Measurements from ENCODE around the gene VAMP4. TPM values are rescaled to one million over a fixed set of nuclear protein-coding genes. Genes with fewer than 3 reads are reported as not detected.

Gene VAMP4
- total RNA-seq, 1 experiment from 2014 or later = 4.2 TPM

GRCh38 chr1:171740987-171741871 lies 636 bp downstream of the VAMP4 start:
- Mint-ChIP-seq H3K4me3 (peak overlapping the region; percentile 100), H3K4me1 (peaks cover 25 to 34% of the 10 kb centered on the region in 2 experiments), H3K27me3 (ENCODE audit: low read depth) (no peaks in the 10 kb centered on the region), H3K36me3 (ENCODE audit: insufficient read depth in 1 of 3, low read depth in 3 of 3) (peaks cover 0 to 8% (median 0%) of the 10 kb centered on the region in 3 experiments; a peak in 2 of 7 replicates), H3K27ac (peak overlapping the region; percentile 64 to 94 (median 92)), H3K9me3 (no peaks in the 10 kb centered on the region)
- Histone ChIP-seq H3T11ph (ENCODE audit: low read length) (no peak overlapping the region), H3K18ac (ENCODE audit: insufficient read length, low read depth, low read length) (no peak overlapping the region), H3K27ac (ENCODE audit: insufficient read length, low read depth, low read length) (no peak overlapping the region), H3K56ac (ENCODE audit: insufficient read length, low read depth, low read length) (no peak overlapping the region), H3K27me3 (ENCODE audit: insufficient read depth, low read length) (no peaks in the 10 kb centered on the region), H3K4me1 (ENCODE audit: insufficient read depth, low read length) (no peaks in the 10 kb centered on the region), H2AFZ (ENCODE audit: low read length) (peak overlapping the region; percentile 65), H3K23me2 (ENCODE audit: insufficient read length, low read depth, low read length, poor library complexity, severe bottlenecking) (peaks cover 11% of the 10 kb centered on the region), H4K20me1 (ENCODE audit: control insufficient read depth, insufficient read depth, insufficient read length) (no peaks in the 10 kb centered on the region), H3K79me1 (ENCODE audit: insufficient read depth, low read depth, low read length, poor library complexity, severe bottlenecking) (no peaks in the 10 kb centered on the region), H3K14ac (ENCODE audit: insufficient read depth, low read length) (no peak overlapping the region), H4K8ac (replicated peaks; ENCODE audit: insufficient read length, low read depth, low read length) (no peak overlapping the region), H4K91ac (ENCODE audit: insufficient read length, low read depth, low read length) (no peak overlapping the region), H3K23ac (ENCODE audit: insufficient read length, low read depth, low read length) (no peak overlapping the region), H3K4me2 (ENCODE audit: insufficient read depth, insufficient read length, low read length) (peak overlapping the region; percentile 93), H2BK12ac (ENCODE audit: insufficient read length, low read depth, low read length) (no peak overlapping the region), H3K9me3 (ENCODE audit: control insufficient read depth, low read depth, low read length) (no peaks in the 10 kb centered on the region), H2AK5ac (ENCODE audit: insufficient read length, low read length) (no peak overlapping the region), H4K5ac (ENCODE audit: insufficient read length, low read depth, low read length) (no peak overlapping the region), H3K9ac (ENCODE audit: extremely low read depth, insufficient read length, low read length) (peak overlapping the region; percentile 82), H2BK120ac (ENCODE audit: low read depth, low read length, poor library complexity, severe bottlenecking) (no peak overlapping the region), H2BK15ac (ENCODE audit: low read depth, low read length) (no peak overlapping the region), H3K4ac (ENCODE audit: low read depth, low read length) (no peak overlapping the region), H2BK20ac (ENCODE audit: low read depth, low read length, poor library complexity, severe bottlenecking) (no peak overlapping the region), H3K79me2 (ENCODE audit: insufficient read depth, low read length) (no peaks in the 10 kb centered on the region), H2BK5ac (ENCODE audit: insufficient read length, low read length) (no peak overlapping the region)
- peak; percentile 34; the same call in 2 of the 3 replicates for TF ChIP-seq CTCF (conservative IDR thresholded peaks at IDR 0.05)
- no CpG with 5 or more reads among the region's 28 CpGs for WGBS (ENCODE audit: extremely low coverage, insufficient read length, low lambda C conversion rate)
- DNase-seq = no peak
